ENCODE results near the gene ATP10B.

GRCh38 chr5:160727296-160727997 is 124.6 kb downstream of the ATP10B start:
- TF ChIP-seq CTCF (IDR thresholded peaks at IDR 0.05) = no peak
- TF ChIP-seq POLR2A (IDR thresholded peaks at IDR 0.05) = no peak
